NCI-H2196 treated with DMSO at 0.1 percent for 48 hours (cell line): ENCODE data around the gene RNF212.

Source experiments
- DNase-seq: peaks from one replicate; lab custom pipeline; 2025; ENCODE audit not compliant: unreplicated experiment; lab: John Stamatoyannopoulos, UW

The RNF212 gene

DNA sequence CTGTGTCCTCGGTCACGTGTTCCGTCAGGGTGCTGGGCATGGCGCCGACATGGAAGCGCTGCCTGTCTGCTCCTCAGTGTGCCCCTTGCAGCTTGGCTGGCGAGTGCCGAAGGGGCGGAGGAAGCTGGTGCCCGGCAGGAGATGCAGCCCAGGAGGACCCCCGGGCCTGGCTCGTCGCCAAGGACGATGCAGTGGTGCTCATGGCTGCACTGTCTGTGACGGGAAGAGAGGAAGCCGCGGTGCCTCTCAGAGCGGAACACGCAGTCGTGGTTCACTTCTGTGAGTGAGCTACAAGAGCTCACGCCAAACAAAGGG lies 63.8 kb downstream of the RNF212 start:
- DNase-seq = no peak

DNA sequence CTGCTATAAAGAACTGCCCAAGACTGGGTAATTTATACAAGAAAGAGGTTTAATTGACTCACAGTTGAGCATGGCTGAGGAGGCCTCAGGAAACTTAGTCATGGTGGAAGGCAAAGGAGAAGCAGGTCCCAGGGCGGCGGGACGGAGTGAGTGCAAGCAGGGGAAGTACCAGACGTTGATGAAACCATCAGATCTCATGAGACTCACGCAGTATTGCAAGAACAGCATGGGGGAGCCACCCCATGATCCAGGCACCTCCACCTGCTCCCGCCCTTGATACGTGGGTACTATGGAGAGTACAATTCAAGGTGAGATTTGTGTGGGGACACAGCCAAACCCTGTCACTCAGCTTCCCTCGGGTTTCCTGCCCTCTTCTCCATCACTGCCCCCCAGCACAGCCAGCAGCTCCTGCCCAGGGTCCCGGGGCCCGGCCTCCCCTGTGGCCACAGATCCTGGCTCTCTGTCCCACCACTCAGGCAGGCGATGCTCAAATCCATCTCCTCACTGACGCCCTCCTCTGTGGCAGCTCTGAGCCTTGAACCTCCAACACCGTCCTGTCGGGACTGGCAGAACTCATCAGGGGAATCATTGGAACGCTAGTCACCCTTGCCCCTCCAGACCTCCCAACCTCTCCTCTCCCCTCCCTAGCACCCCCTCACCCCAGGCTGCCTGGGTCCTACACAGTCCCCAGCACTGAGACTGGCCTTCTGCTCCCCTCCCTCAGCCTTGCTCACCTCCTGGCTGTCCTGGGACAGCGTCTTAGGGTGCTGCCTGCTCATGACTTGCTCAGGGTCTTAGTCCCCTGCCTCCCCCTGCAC lies 64.4 kb downstream of the RNF212 start:
- no peak for DNase-seq

DNA sequence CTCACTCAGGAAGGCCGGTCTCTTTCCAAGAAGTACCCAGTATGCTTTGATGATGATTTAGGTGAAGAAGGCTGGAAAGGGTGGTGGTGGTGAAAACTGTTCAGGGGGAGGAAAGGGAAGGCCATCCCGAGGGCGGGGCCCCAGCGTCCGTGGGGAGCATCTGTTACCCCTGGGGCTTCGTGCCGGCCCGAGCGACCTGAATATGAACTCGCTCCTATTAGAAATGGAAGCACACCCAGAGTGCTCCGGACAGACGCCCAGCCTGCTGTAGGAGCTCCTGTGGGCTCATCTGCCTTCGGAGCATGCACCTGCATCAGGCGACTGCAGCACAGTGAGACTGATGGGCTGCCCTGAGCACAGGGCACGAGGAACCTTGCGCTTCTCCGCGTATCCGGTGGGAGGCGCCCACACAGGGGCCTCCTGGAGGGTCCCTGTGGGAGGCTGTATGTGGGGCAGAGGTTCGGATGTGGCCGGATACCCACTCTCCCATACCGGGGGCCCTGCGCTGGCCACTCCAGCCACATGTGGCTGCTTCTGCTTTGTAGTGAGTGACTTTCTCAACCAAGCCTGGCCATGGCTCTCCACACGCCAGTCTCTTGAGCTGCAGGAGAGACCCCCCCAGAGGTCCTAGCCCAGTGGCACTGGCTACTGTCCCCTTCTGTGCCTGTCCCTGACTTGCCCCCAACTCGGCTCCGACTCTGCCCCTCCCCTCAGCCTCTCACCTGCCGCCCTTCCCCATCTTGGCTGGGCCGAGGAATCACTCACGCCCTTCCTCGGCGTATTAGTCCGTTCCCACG lies 65.2 kb downstream of the RNF212 start:
- DNase-seq = no peak

DNA sequence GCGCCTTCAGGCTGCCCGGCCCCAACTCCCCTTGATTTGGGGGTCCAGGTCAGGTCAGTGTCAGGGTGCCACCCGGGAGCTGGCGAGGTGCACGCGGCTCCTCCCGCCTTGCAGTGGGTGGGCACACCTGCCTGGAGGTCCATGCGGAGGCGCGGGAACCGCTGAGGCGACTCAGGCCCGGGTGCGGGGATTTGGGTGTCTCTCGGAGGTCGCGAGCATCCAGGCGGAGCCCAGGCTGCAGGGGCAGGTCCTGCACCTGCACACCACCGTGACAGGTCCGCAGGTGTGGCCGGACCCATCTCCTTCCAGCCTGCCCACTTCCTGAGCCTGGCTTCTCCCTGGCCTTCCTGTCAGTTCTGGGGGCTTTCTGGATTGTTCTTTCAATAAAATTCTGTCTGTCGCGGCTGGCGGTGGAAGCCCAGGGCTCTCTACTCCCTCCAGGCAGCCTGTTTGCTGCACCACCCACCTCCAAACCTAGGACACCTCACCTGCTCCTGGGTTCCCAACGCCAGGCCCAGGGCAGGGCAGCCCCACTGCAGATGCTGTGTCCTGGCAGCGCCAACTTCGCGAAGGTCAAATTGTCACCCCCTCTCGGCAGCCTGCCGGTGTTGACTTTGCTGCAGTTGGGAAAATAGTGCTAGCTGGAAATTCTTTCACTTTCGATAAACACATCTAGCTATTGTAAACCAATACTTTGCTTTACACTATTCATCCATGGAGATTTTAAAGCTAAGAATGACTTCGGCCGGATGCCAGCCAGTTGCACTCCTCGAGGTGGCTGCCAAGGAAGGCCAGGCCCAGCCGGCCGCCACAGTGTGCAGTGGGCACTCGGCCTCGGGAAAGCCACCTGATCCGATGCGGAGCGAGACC lies 66.0 kb downstream of the RNF212 start:
- no peak for DNase-seq

DNA sequence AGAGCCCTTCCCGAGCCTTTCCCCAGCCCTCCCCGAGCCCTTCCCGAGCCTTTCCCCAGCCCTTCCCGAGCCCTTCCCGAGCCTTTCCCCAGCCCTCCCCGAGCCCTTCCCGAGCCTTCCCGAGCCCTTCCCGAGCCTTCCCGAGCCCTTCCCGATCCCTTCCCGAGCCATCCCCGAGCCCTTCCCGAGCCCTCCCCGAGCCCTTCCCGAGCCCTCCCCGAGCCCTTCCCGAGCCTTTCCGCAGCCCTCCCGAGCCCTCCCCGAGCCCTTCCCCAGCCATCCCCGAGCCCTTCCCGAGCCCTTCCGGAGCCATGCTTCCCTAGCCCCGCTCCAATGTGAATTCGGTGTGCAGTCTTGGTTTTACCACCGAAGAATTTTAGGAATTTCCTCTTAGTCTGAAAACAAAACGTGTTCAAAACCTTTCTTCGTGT lies 66.8 kb downstream of the RNF212 start:
- DNase-seq = peak; percentile 38

DNA sequence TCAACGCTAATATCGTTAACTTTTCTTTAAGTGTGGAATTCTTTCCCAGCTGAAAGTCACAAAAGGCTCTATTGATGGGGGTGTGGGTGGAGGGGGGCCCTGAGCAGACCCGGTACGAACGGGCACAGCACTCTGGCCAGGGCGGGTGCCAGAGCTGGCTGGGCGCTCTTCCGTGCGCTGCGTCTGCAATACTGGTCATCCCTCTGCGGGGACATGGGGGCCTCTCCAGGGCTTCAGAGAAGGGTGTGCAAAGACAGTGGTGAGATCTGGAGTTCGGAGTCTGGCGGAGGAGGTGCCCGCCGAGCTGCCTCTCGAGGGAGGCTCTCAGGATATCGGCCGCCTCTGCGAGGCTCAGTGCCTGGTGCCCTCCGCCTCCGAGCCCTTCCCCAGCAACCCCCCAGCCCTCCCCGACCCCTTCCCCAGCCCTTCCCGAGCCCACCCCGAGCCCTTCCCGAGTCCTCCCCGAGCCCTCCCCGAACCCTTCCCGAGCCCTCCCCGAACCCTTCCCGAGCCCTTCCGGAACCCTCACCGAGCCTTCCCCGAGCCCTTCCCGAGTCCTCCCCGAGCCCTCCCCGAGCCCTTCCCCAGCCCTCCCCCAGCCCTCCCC lies 67.7 kb downstream of the RNF212 start:
- no peak for DNase-seq

DNA sequence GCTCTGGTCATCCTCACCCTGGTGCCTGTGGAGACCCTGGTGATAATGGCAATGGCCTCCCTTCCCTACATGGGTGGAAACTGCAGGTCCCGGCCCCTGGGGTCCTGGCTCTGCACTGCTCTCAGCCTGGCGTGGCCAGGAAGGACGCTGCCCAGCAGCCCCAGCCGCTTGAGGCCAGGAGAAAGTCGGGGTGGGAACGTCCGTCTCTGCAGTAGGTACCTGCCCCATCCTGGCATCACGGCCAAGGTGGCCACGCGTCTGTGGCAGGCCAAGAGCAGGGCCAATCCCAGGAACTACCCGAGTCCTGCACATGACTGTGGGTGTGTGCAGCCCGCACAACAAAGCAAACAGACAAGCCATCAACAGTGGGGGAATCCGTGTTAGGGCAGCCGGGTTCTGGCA lies 68.2 kb downstream of the RNF212 start:
- DNase-seq = no peak

DNA sequence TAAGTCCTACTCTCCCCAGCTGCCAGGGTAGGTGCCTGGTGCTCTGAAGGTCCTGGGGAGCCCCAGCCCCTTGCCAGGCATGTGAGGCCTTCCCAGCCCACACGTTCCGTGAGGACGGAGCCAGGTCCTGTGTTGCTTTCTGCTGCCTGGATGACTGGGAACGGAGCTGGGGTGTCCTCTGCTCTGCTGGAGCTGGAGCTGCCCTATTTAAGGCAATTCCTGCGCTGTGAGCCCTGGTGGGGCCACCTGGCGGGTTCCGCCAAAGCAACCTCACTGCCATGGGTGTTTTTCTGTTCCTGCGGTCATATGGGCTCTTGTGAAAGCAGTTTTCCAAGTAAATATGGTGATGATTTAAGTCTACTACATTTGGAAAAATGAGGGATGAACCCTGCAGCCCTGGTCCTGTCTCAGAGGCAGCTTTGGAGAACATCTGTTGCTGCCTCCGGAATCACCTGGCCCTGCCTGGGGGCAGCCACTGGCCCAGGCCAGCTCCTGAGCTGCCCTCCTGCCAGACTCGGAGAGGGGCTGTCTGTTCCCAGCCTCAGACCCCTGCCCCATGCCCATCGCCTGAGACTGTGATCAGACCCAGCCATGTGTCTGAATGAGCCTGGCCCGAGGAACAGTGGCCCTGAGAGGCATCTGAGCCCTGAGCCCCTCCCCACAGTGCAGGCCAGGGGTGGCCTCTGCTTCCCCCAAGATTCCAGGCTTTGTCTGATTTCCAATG lies 68.7 kb downstream of the RNF212 start:
- DNase-seq = no peak

DNA sequence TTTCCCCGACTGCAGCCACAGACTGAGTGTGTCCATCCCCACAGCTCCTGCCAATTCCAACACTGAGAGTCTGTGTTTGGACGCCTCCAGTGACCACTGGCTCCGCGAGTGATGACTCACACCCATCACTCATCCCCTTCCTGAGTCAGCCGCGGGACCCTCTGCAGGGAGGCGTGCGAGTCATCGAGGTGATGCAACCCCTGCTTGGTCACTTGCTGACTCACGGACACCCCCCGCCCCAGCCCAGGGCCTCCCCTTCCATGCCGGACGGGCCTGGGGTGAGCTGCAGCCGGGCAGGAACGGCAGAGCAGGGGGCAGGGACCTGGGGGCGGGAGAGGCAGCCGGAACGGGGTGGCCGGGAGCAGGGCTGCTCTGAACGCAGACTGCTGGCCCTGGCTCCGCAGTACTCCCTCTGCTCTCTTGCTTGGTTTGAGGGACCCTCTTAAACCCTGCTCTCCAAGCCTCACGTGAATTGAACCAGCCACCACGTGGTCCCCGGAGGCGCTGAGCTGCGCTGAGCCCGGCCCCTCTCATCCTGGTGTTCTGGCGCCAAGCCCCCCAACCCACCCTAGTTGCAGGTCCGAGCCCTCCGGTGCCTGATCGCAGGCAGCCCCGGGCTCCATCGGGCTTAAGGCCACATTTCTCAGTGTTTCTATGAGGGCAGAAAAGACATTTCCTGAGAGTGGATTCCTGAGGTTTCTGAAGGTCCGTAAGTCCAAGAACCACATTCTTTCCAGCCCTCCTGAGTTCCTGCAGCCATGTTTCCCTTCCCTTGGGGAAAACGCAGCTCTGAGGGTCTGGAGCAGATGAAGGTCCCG lies 69.5 kb downstream of the RNF212 start:
- DNase-seq = no peak

DNA sequence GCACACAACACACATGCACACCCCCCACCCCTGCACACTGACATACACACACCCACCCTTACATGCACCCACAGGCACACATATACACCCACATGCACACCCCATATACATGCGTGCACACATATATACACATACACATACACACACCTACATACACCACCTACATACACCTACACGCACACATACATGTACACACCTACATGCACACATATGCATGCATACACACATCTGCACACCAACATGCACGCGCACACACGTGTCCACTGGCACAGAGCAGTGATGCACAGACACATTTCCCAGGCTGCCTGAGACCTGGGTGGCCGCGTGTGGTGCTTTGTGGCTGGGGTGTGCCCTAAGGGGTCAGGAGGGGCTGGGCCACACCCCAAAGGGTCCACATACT lies 70.2 kb downstream of the RNF212 start:
- DNase-seq = no peak

DNA sequence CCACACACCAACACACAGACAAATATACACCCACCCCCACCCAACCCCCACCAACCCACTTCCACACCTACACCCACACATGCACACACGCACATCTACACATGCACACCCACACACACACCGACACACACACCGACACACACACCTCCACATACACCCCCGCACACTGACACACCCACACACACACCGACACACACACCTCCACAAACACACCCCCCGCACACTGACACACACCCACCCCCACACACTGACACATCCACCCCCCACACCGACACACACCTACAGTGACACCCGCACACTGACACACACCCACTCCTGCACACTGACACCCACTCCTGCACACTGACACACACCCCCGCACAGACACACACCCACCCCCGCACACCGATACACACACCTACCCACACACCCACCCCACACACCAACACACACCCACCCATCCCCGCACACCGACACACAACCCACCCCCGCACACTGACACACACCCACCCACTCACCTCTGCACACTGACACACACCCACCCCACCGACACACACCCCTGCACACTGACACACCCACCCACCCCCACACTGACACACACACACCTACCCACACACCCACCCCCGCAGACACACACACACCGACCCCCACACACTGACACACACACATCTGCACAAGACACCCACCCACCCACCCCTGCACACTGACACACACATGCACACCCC lies 70.9 kb downstream of the RNF212 start:
- DNase-seq = no peak

DNA sequence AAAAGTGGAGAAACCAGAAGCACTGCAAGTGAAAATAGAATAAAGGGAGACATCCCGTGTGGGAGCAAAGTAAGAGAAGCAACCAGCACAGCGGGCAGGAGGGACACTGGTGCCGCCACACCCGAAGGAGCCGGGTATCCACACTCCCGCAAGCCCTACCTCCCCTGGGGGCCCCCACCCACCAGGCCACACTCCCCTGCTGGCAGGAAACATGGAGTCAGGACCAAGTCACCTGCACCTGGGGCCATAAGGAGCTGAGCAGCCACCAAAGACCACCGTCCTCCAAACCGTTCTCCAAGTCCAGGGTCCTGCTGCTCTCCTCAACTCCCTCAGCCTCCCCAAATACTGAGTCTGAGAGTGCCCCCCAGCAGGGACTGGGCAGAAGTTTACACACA lies 71.4 kb downstream of the RNF212 start:
- DNase-seq = no peak

DNA sequence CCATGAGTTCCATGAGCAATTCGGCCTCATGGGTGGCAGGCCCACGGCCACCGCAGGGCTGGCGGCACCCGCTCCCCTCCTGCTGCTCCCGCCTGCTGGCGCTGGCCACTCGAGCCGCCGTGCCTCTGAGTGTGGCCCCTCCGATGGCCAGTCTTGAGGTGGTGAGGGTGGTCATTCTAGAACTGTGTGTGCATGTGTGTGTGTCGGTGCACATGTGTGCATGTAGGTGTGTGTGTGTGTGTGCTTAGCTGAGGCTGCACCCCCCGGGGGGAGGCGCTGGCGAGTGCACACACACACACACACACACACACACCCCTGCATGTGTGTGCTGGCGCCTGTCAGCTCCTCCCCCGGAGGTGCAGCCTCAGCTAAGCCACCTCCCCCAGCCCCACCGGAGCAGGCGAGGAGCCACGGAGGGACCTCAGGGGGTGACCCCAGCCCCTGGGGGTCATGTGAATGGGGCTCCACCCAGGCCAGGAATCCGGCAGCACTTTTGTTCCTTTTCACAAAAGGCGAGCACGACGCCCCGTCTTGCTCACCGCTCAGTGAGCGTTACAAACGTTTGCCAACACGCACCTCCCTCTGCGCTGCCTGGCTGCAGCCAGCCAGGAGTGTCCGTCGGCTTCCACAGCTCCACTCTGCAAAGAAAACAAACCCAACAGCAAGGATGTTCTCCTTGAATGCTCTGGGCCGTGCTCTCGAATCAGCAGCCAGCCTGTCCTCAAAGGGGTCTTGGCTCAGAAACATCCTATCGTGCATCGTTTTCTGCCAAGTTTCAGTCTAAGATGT lies 72.0 kb downstream of the RNF212 start:
- DNase-seq = no peak

DNA sequence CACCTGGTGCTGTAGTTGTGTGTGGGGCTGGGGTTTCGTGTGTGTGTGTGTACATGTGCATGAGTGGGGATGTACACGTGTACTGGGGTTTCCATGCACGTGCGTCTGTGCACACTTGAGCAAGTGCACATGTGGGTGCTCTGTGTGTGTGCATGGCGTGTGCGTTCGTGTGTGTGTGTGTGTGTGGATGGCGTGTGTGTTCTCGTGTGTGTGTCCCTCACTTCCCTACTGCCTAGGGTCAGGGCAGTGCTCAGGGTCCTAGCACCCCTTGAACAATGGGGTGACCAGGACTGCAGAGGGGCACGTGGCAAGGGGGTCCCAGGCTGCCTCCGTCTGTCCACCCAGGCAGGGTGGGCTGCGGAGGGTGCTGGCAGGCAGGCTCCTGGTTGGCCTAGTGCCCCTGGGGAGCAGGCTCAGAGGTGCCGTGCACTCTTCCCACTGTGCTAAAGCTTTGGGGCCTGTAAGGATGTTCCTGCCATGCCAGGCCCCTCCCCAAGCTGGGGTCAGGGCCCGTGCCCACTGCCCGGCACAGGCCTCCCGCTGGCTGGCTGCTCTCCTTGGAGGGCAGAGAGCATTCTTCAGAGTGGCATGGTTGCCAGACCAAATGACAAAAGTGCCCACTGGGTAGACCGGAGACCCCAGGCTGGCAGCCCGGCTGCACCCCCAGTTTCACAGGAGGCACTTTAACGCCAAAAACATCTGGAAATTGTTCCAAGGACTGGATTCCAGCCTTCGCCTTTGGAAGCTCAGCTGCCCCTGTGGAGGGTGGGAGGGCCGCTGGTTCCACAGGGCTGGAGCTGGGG lies 72.8 kb downstream of the RNF212 start:
- no peak for DNase-seq

DNA sequence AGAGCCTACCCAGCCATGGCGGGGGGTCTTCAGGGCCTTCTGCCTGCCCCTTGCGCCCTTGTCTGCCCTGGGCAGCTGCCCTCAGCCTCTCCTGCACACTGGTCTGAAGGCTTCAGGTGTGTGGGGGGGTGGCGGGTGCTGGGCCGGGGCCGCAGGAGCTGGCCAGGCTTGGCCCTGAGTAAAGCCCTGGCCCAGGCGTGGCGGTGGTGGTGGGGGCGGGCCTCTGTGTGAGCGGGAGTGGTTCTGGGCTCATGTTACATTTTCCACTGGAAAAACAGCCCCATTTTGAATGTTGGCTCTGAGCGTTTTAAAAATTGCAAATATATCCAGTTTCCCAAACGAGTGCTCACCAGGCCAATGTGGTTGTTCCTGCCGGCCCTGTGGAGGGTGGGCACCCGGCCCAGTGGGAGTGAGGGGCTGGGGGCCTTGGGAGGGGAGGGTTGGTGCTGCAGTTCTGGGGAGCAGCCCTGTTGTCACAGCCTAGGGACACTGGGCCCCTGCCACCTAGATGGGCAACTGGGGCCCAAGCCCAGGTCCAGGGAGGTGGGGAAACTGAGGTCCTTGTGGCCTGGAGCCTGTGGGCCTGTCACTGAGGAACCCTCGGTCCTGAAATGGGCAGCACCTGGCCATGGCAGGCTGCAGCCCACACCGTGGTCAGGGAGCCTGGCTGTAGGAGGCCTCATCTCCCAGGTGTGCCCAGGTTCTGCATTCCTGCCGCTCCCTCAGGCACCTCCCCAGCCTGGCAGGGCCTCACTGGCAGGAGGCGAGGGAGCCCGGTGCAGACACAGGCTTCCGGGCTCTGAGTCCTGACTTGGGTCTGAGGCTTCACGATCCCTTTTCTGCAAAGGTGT lies 73.6 kb downstream of the RNF212 start:
- peak; percentile 37 for DNase-seq

DNA sequence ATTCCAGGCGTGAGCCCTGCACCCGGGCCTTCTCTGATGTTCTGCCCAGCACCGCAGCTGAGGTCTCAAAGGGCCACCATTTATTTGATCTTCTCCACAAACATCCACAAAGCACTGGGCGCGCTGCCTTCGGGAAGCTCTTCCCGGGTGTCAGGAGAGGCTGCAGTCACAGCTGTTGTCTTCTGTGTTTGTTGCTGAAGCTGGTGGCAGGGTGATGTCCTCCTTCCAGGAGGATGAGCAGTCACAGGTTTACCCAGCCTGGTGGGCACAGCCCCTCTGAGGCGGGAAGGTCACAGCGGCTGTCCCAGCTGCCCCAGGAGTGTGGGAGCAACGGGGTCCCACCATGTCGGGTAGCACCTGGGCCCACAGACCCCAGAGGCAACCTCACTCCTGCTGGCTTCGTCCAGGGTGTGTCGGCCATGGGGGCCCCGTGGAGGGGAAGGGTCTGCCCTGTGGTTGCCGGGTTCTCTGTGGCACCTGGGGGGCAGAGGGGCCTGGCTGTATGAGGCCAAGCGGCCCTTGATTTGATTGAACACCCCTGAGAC lies 74.3 kb downstream of the RNF212 start:
- DNase-seq = no peak
